EH (cell line): ENCODE results near the gene PLD4.
A peak's percentile ranks its signal among the peaks of the same experiment; 100 is the strongest.
"Not testable (repeated sequence)": the region's sequence is repeated elsewhere in the genome, so short reads cannot be mapped to it uniquely, and the experiment has no call there.

Experiments
- DNase-seq: peaks from one replicate; pipeline ENCODE4 v3.0.0-alpha.2; 2015; ENCODE audit warnings: low read depth

PLD4 gene

GRCh38 chr14:104899781-104900180, 24.9 kb upstream of the PLD4 start:
- no peak for DNase-seq

- no peak for DNase-seq
Measured at GRCh38 chr14:104900639-104901512, 23.8 kb upstream of the PLD4 start.

- no peak for DNase-seq
Measured at GRCh38 chr14:104903990-104904389, 20.7 kb upstream of the PLD4 start.

- DNase-seq: not testable (repeated sequence)
Measured at GRCh38 chr14:104904650-104905578, 19.8 kb upstream of the PLD4 start.

- DNase-seq: not testable (repeated sequence)
Measured at GRCh38 chr14:104905579-104905933, 19.1 kb upstream of the PLD4 start.

GRCh38 chr14:104908303-104908702, 16.4 kb upstream of the PLD4 start:
- no peak for DNase-seq

GRCh38 chr14:104912053-104912452, 12.6 kb upstream of the PLD4 start:
- DNase-seq: no peak

- no peak for DNase-seq
Measured at GRCh38 chr14:104913435-104913834, 11.2 kb upstream of the PLD4 start.

GRCh38 chr14:104917116-104917515, 7.6 kb upstream of the PLD4 start:
- no peak for DNase-seq

- no peak for DNase-seq
Measured at GRCh38 chr14:104917993-104918392, 6.7 kb upstream of the PLD4 start.

- DNase-seq: not testable (repeated sequence)
Measured at GRCh38 chr14:104919152-104919992, 5.3 kb upstream of the PLD4 start.

- DNase-seq: peak; percentile 20
Measured at GRCh38 chr14:104919993-104920315, 4.7 kb upstream of the PLD4 start.

- DNase-seq: no peak
Measured at GRCh38 chr14:104923640-104924420, 849 bp upstream of the PLD4 start.

- no peak for DNase-seq
Measured at GRCh38 chr14:104925214-104925854, 655 bp downstream of the PLD4 start.

- DNase-seq: no peak
Measured at GRCh38 chr14:104925855-104926609, 1.4 kb downstream of the PLD4 start.

GRCh38 chr14:104926619-104927431, 2.1 kb downstream of the PLD4 start:
- DNase-seq: no peak

GRCh38 chr14:104927432-104927816, 2.7 kb downstream of the PLD4 start:
- no peak for DNase-seq

GRCh38 chr14:104927901-104928300, 3.2 kb downstream of the PLD4 start:
- no peak for DNase-seq
